GM18867 (cell line): ENCODE data around the gene METTL17.
"Not testable (repeated sequence)": the region's sequence is repeated elsewhere in the genome, so short reads cannot be mapped to it uniquely, and the experiment has no call there.

Experiments used
- ATAC-seq: cut with Tn5 transposase; IDR thresholded peaks from one replicate; pipeline ENCODE4 v1.9.1; 2021; ENCODE audit warnings: mild to moderate bottlenecking, moderate library complexity; ENCODE audit not compliant: unreplicated experiment

Gene METTL17

GRCh38 chr14:20996521-20996920, 6.7 kb downstream of the METTL17 start:
- no peak for ATAC-seq

- no peak for ATAC-seq
These were observed 7.3 kb downstream of the METTL17 start for GRCh38 chr14:20997115-20997514.

- ATAC-seq = no peak
These were observed 7.8 kb downstream of the METTL17 start for GRCh38 chr14:20997564-20997963.

GRCh38 chr14:20998139-20998538, 8.4 kb downstream of the METTL17 start:
- no peak for ATAC-seq

- ATAC-seq = no peak
These were observed 9.0 kb downstream of the METTL17 start, which contains the start of gene SLC39A2 for GRCh38 chr14:20998674-20999366. TSS of gene SLC39A2 (plus strand) at chr14:20999293. CDS start at chr14:20999447, 154 bp downstream.

- no peak for ATAC-seq
These were observed 9.8 kb downstream of the METTL17 start for GRCh38 chr14:20999591-20999990.

GRCh38 chr14:21001218-21001617, 11.4 kb downstream of the METTL17 start:
- ATAC-seq = no peak

GRCh38 chr14:21003788-21004346, 14.1 kb downstream of the METTL17 start:
- ATAC-seq = no peak

- not testable (repeated sequence) for ATAC-seq
These were observed 19.9 kb downstream of the METTL17 start for GRCh38 chr14:21009721-21010120.

GRCh38 chr14:21011136-21011535, 21.4 kb downstream of the METTL17 start:
- ATAC-seq = no peak

GRCh38 chr14:21014761-21015190, 25.0 kb downstream of the METTL17 start:
- ATAC-seq = no peak

GRCh38 chr14:21015312-21015711, 25.5 kb downstream of the METTL17 start:
- no peak for ATAC-seq

- no peak for ATAC-seq
These were observed 26.8 kb downstream of the METTL17 start for GRCh38 chr14:21016413-21017190.

GRCh38 chr14:21017528-21018245, 27.9 kb downstream of the METTL17 start:
- no peak for ATAC-seq

GRCh38 chr14:21018286-21018685, 28.5 kb downstream of the METTL17 start:
- no peak for ATAC-seq

GRCh38 chr14:21018781-21019180, 29.0 kb downstream of the METTL17 start:
- no peak for ATAC-seq

GRCh38 chr14:21019366-21019765, 29.6 kb downstream of the METTL17 start:
- ATAC-seq = no peak

- no peak for ATAC-seq
These were observed 31.3 kb downstream of the METTL17 start for GRCh38 chr14:21020977-21021545.

GRCh38 chr14:21022686-21023085, 32.9 kb downstream of the METTL17 start:
- no peak for ATAC-seq

GRCh38 chr14:21023174-21023573, 33.4 kb downstream of the METTL17 start:
- no peak for ATAC-seq
